WI38 (cell line): Measurements from ENCODE around the gene PHF1.

ENCODE experiments used
- H3K4me3 ChIP-seq: 2 replicates; pipeline ENCODE4 v1.5.1; 2011; ENCODE audit warnings: low read depth, mild to moderate bottlenecking, control low read depth, low read length
- TF ChIP-seq, protein P1 (sequence below): IDR thresholded peaks from 2 replicates; pipeline ENCODE4 v1.5.1; 2012; ENCODE audit warnings: low read depth, mild to moderate bottlenecking, control low read depth, low read length

PHF1 gene

DNA sequence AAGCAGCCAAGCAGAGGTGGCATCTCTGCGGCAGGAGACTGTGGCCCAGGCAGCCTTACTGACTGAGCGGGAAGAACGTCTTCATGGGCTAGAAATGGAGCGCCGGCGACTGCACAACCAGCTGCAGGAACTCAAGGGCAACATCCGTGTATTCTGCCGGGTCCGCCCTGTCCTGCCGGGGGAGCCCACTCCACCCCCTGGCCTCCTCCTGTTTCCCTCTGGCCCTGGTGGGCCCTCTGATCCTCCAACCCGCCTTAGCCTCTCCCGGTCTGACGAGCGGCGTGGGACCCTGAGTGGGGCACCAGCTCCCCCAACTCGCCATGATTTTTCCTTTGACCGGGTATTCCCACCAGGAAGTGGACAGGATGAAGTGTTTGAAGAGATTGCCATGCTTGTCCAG, 5.9 kb upstream of the PHF1 start:
- no peak overlapping the region for H3K4me3 ChIP-seq
- TF ChIP-seq, protein P1, sequence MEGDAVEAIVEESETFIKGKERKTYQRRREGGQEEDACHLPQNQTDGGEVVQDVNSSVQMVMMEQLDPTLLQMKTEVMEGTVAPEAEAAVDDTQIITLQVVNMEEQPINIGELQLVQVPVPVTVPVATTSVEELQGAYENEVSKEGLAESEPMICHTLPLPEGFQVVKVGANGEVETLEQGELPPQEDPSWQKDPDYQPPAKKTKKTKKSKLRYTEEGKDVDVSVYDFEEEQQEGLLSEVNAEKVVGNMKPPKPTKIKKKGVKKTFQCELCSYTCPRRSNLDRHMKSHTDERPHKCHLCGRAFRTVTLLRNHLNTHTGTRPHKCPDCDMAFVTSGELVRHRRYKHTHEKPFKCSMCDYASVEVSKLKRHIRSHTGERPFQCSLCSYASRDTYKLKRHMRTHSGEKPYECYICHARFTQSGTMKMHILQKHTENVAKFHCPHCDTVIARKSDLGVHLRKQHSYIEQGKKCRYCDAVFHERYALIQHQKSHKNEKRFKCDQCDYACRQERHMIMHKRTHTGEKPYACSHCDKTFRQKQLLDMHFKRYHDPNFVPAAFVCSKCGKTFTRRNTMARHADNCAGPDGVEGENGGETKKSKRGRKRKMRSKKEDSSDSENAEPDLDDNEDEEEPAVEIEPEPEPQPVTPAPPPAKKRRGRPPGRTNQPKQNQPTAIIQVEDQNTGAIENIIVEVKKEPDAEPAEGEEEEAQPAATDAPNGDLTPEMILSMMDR = no peak

DNA sequence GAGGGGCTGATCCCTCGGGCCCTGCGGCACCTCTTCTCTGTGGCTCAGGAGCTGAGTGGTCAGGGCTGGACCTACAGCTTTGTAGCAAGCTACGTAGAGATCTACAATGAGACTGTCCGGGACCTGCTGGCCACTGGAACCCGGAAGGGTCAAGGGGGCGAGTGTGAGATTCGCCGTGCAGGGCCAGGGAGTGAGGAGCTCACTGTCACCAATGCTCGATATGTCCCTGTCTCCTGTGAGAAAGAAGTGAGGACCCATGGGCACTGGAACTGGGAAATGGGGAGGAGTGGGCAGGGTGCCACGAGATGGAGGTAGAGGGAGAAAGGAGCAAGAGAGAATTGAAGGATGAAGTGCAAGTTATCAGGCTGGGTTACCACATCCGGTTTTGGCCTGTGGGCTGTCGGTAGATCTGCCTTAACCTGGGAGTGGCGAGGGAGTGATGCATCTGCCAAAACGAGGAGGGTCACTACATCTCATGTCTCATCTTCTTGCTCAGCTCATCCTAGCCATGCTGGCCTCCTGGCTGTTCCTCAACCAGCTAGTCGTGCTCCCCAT, 5.4 kb upstream of the PHF1 start:
- H3K4me3 ChIP-seq = no peak overlapping the region
- TF ChIP-seq, protein P1 = no peak

DNA sequence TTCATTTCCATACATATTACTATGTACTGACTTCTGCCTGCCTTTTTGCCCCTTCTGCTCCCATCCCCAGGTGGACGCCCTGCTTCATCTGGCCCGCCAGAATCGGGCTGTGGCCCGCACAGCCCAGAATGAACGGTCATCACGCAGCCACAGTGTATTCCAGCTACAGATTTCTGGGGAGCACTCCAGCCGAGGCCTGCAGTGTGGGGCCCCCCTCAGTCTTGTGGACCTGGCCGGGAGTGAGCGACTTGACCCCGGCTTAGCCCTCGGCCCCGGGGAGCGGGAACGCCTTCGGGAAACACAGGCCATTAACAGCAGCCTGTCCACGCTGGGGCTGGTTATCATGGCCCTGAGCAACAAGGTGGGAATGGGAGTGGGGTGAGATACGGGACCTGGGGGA, 4.7 kb upstream of the PHF1 start:
- H3K4me3 ChIP-seq = no peak overlapping the region
- TF ChIP-seq, protein P1 = no peak

DNA sequence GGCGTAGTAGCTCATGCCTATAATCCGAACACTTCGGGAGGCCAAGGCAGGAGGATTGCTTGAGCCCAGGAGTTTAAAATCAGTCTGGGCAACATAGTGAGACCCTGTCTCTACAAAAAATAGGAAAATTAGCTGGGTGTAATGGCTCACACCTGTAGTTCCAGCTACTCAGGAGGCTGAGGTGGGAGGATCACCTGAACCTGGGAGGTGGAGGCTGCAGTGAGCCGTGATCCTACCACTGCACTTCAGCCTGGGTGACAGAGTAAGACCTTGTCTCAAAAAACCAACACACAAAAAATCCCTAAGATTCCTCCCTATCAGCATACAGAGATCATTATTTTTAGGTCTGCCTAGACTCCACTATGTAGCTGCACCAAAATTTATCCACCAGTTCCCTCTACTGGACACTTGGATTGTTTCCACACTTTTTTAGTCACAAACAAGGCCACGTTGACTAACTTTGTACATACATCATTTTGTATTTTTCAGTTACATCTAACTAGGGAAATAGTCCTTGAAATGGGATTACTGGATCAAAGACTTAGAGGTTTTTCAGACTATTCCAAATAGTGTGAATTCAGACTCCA, 3.6 kb upstream of the PHF1 start:
- TF ChIP-seq, protein P1 = no peak

DNA sequence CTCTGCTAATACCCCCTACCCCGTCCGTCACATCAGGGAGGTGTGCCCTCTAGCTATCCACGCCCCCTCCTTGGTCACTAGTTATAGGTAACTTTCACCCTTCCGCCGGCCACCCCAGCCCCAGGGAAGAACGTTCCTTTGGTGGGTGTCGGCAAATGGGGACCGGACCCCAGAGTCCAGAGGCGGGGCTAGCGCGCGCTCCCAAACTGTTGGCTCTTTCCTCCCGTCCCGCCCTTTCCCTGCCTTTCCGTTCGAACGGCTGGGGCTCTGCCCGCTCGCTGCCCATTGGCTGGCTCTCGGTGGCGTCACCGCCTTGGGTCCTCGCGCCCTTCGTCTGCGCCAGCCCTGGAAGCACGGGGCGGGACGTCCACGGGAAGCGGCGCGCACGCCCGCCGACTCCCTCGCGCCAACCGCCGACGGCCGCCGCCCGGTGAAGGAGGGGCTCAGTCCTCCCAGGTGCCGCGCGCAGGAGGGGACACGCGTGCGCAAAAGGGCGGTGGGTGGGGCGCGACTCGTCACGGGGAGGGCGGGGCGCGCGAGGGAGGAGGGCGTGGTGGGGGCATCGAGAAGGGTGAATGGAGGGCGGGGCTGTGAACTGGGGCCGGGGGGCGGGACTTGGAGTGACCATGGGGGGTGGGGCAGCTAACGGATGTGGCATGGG, 634 bp upstream of the PHF1 start:
- TF ChIP-seq, protein P1 = no peak
- peak overlapping the region; percentile 83 for H3K4me3 ChIP-seq

More for the DNA sequence above, 3.6 kb upstream of the PHF1 start:
- no peak overlapping the region for H3K4me3 ChIP-seq

DNA sequence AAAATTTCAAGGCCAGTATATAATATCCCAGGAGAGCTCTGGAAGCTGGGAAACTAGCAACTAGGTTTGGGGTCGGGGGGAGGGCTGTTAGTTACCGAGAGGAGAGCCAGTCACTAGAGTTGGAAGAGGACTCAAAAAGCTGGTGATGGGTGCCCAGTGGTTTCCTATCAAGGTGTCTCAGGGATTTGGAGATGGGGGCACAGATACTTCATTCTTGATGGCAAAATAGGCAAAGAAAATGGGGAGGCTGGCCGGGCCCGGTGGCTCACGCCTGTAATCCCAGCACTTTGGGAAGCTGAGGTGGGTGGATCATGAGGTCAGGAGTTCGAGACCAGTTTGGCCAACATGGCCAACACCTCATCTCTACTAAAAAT, 805 bp downstream of the PHF1 start:
- TF ChIP-seq, protein P1 = no peak
- H3K4me3 ChIP-seq = peak overlapping the region; percentile 83
